GM23338 (cell line): ENCODE data around the gene DMD. TPM values are rescaled to one million over a fixed set of nuclear protein-coding genes. Genes with fewer than 3 reads are reported as not detected.

Experiments
- ATAC-seq: fragments of 200-7000 bp; cut with Tn5 transposase; 3 replicates; pipeline ENCODE4 v1.9.1; 2020
- DNase-seq: peaks from one replicate; pipeline ENCODE4 v3.0.0-alpha.2; 2015; ENCODE audit warnings: low spot score
- H2AFZ ChIP-seq: fragments of 200-600 bp; sonication (generic); 2 replicates; pipeline ENCODE4 v1.8.0; 2016; ENCODE audit warnings: antibody characterized with exemption, mild to moderate bottlenecking, moderate library complexity
- H3F3A ChIP-seq: fragments of 200-600 bp; sonication (generic); replicated peaks from 2 replicates; pipeline ENCODE4 v1.8.0; 2017; ENCODE audit warnings: antibody characterized with exemption, mixed run types, low read depth
- H3K27ac ChIP-seq: fragments of 200-600 bp; sonication (generic); 2 replicates; pipeline ENCODE4 v1.6.1; 2016; ENCODE audit warnings: low read depth
- H3K27me3 ChIP-seq: fragments of 200-600 bp; sonication (generic); 2 replicates; pipeline ENCODE4 v1.8.0; 2016; ENCODE audit warnings: mild to moderate bottlenecking, mixed run types, moderate library complexity; ENCODE audit not compliant: insufficient read depth
- H3K36me3 ChIP-seq: fragments of 200-600 bp; sonication (generic); 2 replicates; pipeline ENCODE4 v1.8.0; 2016; ENCODE audit warnings: mild to moderate bottlenecking; ENCODE audit not compliant: insufficient read depth
- H3K4me1 ChIP-seq: fragments of 200-600 bp; sonication (generic); 2 replicates; pipeline ENCODE4 v1.8.0; 2016; ENCODE audit warnings: mild to moderate bottlenecking, moderate library complexity; ENCODE audit not compliant: insufficient read depth
- H3K4me2 ChIP-seq: fragments of 200-600 bp; sonication (generic); 2 replicates; pipeline ENCODE4 v1.7.1; 2017; ENCODE audit warnings: mixed run types
- H3K4me3 ChIP-seq: fragments of 200-600 bp; sonication (generic); 2 replicates; pipeline ENCODE4 v1.6.1; 2016; ENCODE audit warnings: mixed run types
- H3K79me2 ChIP-seq: fragments of 200-600 bp; sonication (generic); replicated peaks from 2 replicates; pipeline ENCODE4 v1.8.0; 2017; ENCODE audit warnings: mild to moderate bottlenecking; ENCODE audit not compliant: insufficient read depth
- H3K9me2 ChIP-seq: fragments of 200-600 bp; sonication (generic); 2 replicates; pipeline ENCODE4 v1.8.0; 2017; ENCODE audit not compliant: insufficient read depth
- H4K20me1 ChIP-seq: fragments of 200-600 bp; sonication (generic); replicated peaks from 2 replicates; pipeline ENCODE4 v1.8.0; 2017; ENCODE audit warnings: mild to moderate bottlenecking; ENCODE audit not compliant: insufficient read depth
- H3K27ac Mint-ChIP-seq: 2 replicates; pipeline ENCODE4 v1.8.0; 2020; ENCODE audit warnings: inconsistent platforms, mild to moderate bottlenecking, moderate library complexity, mixed read lengths
- H3K27me3 Mint-ChIP-seq: 3 replicates; pipeline ENCODE4 v1.8.0; 2022; ENCODE audit warnings: low read depth, mild to moderate bottlenecking, moderate library complexity, mixed read lengths, inconsistent platforms; ENCODE audit not compliant: insufficient read depth, poor library complexity
- H3K36me3 Mint-ChIP-seq: 3 replicates; pipeline ENCODE4 v1.8.0; 2021; ENCODE audit warnings: low read depth, mild to moderate bottlenecking, inconsistent platforms, moderate library complexity, mixed read lengths
- H3K4me1 Mint-ChIP-seq: 3 replicates; pipeline ENCODE4 v1.8.0; 2020; ENCODE audit warnings: mild to moderate bottlenecking, inconsistent platforms, mixed read lengths
- H3K4me3 Mint-ChIP-seq: 3 replicates; pipeline ENCODE4 v1.8.0; 2021; ENCODE audit warnings: moderate library complexity, mild to moderate bottlenecking, inconsistent platforms, mixed read lengths
- H3K9me3 Mint-ChIP-seq: 3 replicates; pipeline ENCODE4 v1.8.0; 2020; ENCODE audit warnings: moderate library complexity, mild to moderate bottlenecking, inconsistent platforms, mixed read lengths
- CREB1 ChIP-seq: fragments of 250-450 bp; sonication (Bioruptor Pico); IDR thresholded peaks from 2 replicates; pipeline ENCODE4 v1.5.0; 2020; ENCODE audit warnings: low read depth, mild to moderate bottlenecking, moderate library complexity
- CTCF ChIP-seq, 2 experiments: fragments of 200-600 bp in 1 of 2; sonication (generic) in 1 of 2; conservative IDR thresholded peaks; 2 replicates each; pipeline versions ENCODE4 v1.5.1 to v1.6.1; 2016 to 2017; ENCODE audit warnings: antibody characterized with exemption in 2 of 2, low read depth in 2 of 2, mild to moderate bottlenecking in 2 of 2, moderate library complexity in 1 of 2
- ETS1 ChIP-seq: IDR thresholded peaks from 2 replicates; pipeline ENCODE4 v1.6.1; 2016; ENCODE audit warnings: antibody characterized with exemption
- EZH2 ChIP-seq: fragments of 200-600 bp; sonication (generic); IDR thresholded peaks from one replicate; pipeline ENCODE4 v1.8.0; 2017; ENCODE audit warnings: antibody characterized with exemption, mild to moderate bottlenecking, low read depth; ENCODE audit not compliant: unreplicated experiment
- EZH2phosphoT487 ChIP-seq: fragments of 200-600 bp; sonication (generic); IDR thresholded peaks from one replicate; pipeline ENCODE4 v1.8.1; 2018; ENCODE audit warnings: antibody characterized with exemption; ENCODE audit not compliant: unreplicated experiment
- JUNB ChIP-seq: IDR thresholded peaks from one replicate; pipeline ENCODE4 v1.6.1; 2016; ENCODE audit warnings: antibody characterized with exemption; ENCODE audit not compliant: unreplicated experiment
- NANOG ChIP-seq: IDR thresholded peaks from 2 replicates; pipeline ENCODE4 v1.6.1; 2016; ENCODE audit warnings: antibody characterized with exemption, borderline replicate concordance
- POLR2AphosphoS5 ChIP-seq: IDR thresholded peaks from 2 replicates; pipeline ENCODE4 v1.6.1; 2016; ENCODE audit warnings: antibody characterized with exemption, low read depth
- REST ChIP-seq: IDR thresholded peaks from one replicate; pipeline ENCODE4 v1.6.1; 2018; ENCODE audit warnings: antibody characterized with exemption; ENCODE audit not compliant: unreplicated experiment
- STAT1 ChIP-seq: IDR thresholded peaks from one replicate; pipeline ENCODE4 v1.6.1; 2016; ENCODE audit warnings: antibody characterized with exemption; ENCODE audit not compliant: unreplicated experiment
- ZNF114 ChIP-seq: fragments of 250-450 bp; sonication (Bioruptor Pico); IDR thresholded peaks from 2 replicates; pipeline ENCODE4 v1.5.0; 2020; ENCODE audit warnings: mild to moderate bottlenecking, moderate library complexity
- ZNF331 ChIP-seq: fragments of 250-450 bp; sonication (Bioruptor Pico); IDR thresholded peaks from 2 replicates; pipeline ENCODE4 v1.5.0; 2020; ENCODE audit warnings: low read depth, mild to moderate bottlenecking, moderate library complexity
- ZNF462 ChIP-seq: fragments of 250-450 bp; sonication (Bioruptor Pico); IDR thresholded peaks from 2 replicates; pipeline ENCODE4 v1.5.0; 2020; ENCODE audit warnings: mild to moderate bottlenecking, moderate library complexity
- polyA plus RNA-seq: library from polyadenylated mRNA; unstranded; fragments of >200 nt; fragmentation: Nextera tagmentation; extraction: Ambion mirVana; gene quantifications from 2 replicates; pipeline ENCODE4 v1.2.1, GENCODE V29; 2016
- total RNA-seq: library from RNA; depleted of rRNA; stranded (reverse); fragments of >200 nt; shearing (Covaris generic); gene quantifications from 2 replicates; pipeline ENCODE4 v1.2.3, GENCODE V29; 2014

DMD gene
- total and polyA plus RNA-seq, 2 experiments from 2014 or later = 4.5 to 7.6 TPM

GRCh38 chrX:33207056-33207455 lies 4.3 kb downstream of the DMD start:
- Histone ChIP-seq H3F3A (no peaks in the 10 kb centered on the region), H3K27me3 (no peaks in the 10 kb centered on the region), H3K4me2 (no peak overlapping the region), H3K9me2 (no peaks in the 10 kb centered on the region), H3K79me2 (no peaks in the 10 kb centered on the region), H3K36me3 (no peaks in the 10 kb centered on the region), H3K27ac (no peak overlapping the region), H4K20me1 (no peaks in the 10 kb centered on the region), H2AFZ (peak overlapping the region; percentile 63; the same call in 1 of the 2 replicates), H3K4me1 (peaks cover 9% of the 10 kb centered on the region; the same call in 1 of the 2 replicates), H3K4me3 (no peak overlapping the region)
- Mint-ChIP-seq H3K27me3 (no peaks in the 10 kb centered on the region), H3K4me3 (no peak overlapping the region), H3K36me3 (no peaks in the 10 kb centered on the region), H3K4me1 (peaks cover 17% of the 10 kb centered on the region), H3K9me3 (no peaks in the 10 kb centered on the region), H3K27ac (no peak overlapping the region)
- no peak for TF ChIP-seq ETS1
- TF ChIP-seq EZH2 = no peak
- TF ChIP-seq JUNB = no peak
- no peak for TF ChIP-seq ZNF462 (CRISPR knock-in tag)
- no peak for TF ChIP-seq CTCF (conservative IDR thresholded peaks at IDR 0.05; ENCODE audit: low read depth in 2 of 2)
- TF ChIP-seq NANOG = no peak
- no peak for TF ChIP-seq POLR2AphosphoS5
- TF ChIP-seq EZH2phosphoT487 = no peak
- no peak for TF ChIP-seq REST
- no peak for TF ChIP-seq CREB1 (CRISPR knock-in tag)
- no peak for TF ChIP-seq ZNF114 (CRISPR knock-in tag)
- TF ChIP-seq ZNF331 (CRISPR knock-in tag) = no peak
- no peak for TF ChIP-seq STAT1
- DNase-seq (no peak), ATAC-seq (no peak)
